AG04449 (cell line): ENCODE results near the gene BACH2.
"Not testable (repeated sequence)": the region's sequence is repeated elsewhere in the genome, so short reads cannot be mapped to it uniquely, and the experiment has no call there.

Experiments used
- CTCF ChIA-PET: fragments of 350-600 bp; formaldehyde crosslinking; extraction: SDS; loops from one replicate; lab custom pipeline; 2021; ENCODE audit warnings: antibody characterized with exemption; lab: Yijun Ruan, JAX
- POLR2A ChIA-PET: fragments of 400-600, 350-600 bp; formaldehyde crosslinking; extraction: SDS; loops from one replicate; lab custom pipeline; 2020; ENCODE audit warnings: antibody characterized with exemption, inconsistent platforms; lab: Yijun Ruan, JAX
- DNase-seq: peaks from one replicate; pipeline ENCODE4 v3.0.0-alpha.2; 2010; ENCODE audit warnings: low read depth, low spot score
- H3K4me3 ChIP-seq: 2 replicates; pipeline ENCODE4 v1.5.1; 2011; ENCODE audit warnings: low read depth, mild to moderate bottlenecking, control low read depth, low read length
- CTCF ChIP-seq: IDR thresholded peaks from one replicate; pipeline ENCODE4 v1.5.1; 2011; ENCODE audit warnings: mild to moderate bottlenecking, moderate library complexity, low read length, control low read depth, inconsistent platforms; ENCODE audit not compliant: insufficient read depth; ENCODE audit errors: missing control alignments

BACH2 gene

GRCh38 chr6:90136176-90136575 is 160.5 kb downstream of the BACH2 start:
- H3K4me3 ChIP-seq = no peak overlapping the region
- POLR2A ChIA-PET = no interaction called here
- CTCF ChIA-PET = no interaction called here
- DNase-seq = no peak
- no peak for TF ChIP-seq CTCF

GRCh38 chr6:90135667-90136066 is 161.0 kb downstream of the BACH2 start:
- CTCF ChIA-PET = interaction anchor here (0.7 to 0.9 kb wide), 2 partner anchors 9 to 44 kb away, joined by 3 to 4 read pairs; no protein-coding TSS in a partner anchor
- DNase-seq = peak; percentile 54
- no peak for TF ChIP-seq CTCF
- POLR2A ChIA-PET = no interaction called here
- H3K4me3 ChIP-seq = no peak overlapping the region

DNA sequence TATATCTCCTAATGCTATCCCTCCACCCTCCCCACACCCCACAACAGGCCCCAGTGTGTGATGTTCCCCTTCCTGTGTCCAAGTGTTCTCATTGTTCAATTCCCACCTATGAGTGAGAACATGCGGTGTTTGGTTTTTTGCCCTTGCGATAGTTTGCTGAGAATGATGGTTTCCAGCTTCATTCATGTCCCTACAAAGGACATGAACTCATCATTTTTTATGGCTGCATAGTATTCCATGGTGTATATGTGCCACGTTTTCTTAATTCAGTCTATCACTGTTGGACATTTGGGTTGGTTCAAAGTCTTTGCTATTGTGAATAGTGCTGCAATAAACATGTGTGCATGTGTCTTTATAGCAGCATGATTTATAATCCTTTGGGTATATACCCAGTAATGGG is 163.0 kb downstream of the BACH2 start:
- H3K4me3 ChIP-seq, DNase-seq, POLR2A ChIA-PET, CTCF ChIA-PET: not testable (repeated sequence)

DNA sequence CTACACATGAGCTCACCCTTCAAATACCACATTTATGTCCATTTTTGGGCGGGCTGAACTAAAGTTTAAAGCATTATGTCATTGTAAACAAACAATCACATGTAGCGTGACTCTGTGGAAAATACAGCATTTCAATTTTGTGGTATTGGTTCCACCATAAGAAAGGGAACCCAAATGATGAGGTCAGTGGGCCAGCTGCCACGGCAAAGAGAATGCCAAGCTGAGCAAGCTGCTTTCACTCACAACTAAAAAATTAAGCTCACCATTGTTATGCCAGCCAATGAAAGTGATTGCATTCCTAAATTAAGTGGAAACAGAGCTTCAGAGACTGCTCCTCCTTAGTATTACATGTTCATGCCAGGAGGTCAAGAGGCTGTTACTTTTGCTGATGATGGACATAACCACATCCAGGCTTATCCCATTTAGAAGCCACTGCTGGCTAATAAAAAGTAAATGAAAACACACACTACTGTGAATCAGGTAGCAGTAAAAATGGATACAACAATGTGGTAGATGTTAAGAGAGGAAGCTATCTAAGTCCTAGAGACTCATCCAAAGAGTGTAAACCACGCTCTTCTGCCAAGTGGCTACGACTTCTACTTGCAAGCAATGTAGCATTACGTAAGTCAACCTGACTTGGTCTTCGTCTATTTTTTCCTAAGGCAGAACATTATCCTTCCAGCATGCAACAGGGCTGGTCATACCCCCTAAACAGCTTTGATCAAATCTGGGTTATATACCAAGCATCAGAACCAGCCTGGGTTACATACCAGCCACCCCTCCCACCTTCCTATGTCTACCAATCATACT is 164.8 kb downstream of the BACH2 start:
- ChIA-PET CTCF (interaction anchor here (1.2 kb wide), 1 partner anchor 34 kb away, joined by 5 read pairs; no protein-coding TSS in a partner anchor), POLR2A (interaction anchor here (0.7 kb wide), 1 partner anchor 145 kb away, joined by 3 read pairs; no protein-coding TSS in a partner anchor)
- no peak for DNase-seq
- no peak for TF ChIP-seq CTCF
- no peak overlapping the region for H3K4me3 ChIP-seq

- no peak for DNase-seq
- no peak for TF ChIP-seq CTCF
- H3K4me3 ChIP-seq = no peak overlapping the region
- ChIA-PET CTCF (interaction anchor here (1.2 kb wide), 1 partner anchor 33 kb away, joined by 5 read pairs; no protein-coding TSS in a partner anchor), POLR2A (interaction anchor here (0.7 kb wide), 1 partner anchor 144 kb away, joined by 3 read pairs; no protein-coding TSS in a partner anchor)
Measured at GRCh38 chr6:90131125-90131524, 165.5 kb downstream of the BACH2 start.

DNA sequence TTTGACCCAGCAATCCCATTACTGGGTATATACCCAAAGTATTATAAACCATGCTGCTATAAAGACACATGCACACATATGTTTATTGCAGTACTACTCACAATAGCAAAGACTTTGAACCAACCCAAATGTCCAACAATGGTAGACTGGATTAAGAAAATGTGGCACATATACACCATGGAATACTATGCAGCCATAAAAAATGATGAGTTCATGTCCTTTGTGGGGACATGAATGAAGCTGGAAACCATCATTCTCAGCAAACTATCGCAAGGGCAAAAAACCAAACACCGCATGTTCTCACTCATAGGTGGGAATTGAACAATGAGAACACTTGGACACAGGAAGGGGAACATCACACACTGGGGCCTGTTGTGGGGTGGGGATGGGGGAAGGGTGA is 168.0 kb downstream of the BACH2 start:
- POLR2A ChIA-PET = not testable (repeated sequence)

GRCh38 chr6:90127595-90127994 is 169.0 kb downstream of the BACH2 start:
- H3K4me3 ChIP-seq = no peak overlapping the region
- POLR2A ChIA-PET = no interaction called here
- CTCF ChIA-PET = interaction anchor here (1.3 to 1.5 kb wide), 2 partner anchors 10 to 15 kb away, joined by 3 read pairs; no protein-coding TSS in a partner anchor
- no peak for DNase-seq
- TF ChIP-seq CTCF = no peak

More for the DNA sequence above, 168.0 kb downstream of the BACH2 start:
- not testable (repeated sequence) for DNase-seq, H3K4me3 ChIP-seq
- CTCF ChIA-PET = interaction anchor here (1.3 kb wide), 1 partner anchor 9 kb away, joined by 3 read pairs; no protein-coding TSS in a partner anchor
